Measurements from ENCODE around the gene GSX1. TPM values are rescaled to one million over a fixed set of nuclear protein-coding genes. Genes with fewer than 3 reads are reported as not detected.

Gene GSX1
- total and polyA plus RNA-seq, 4 donors: not detected

- DNase-seq: no peak
- H3K9ac ChIP-seq (ENCODE audit: insufficient read depth in 1 of 2, low read length in 2 of 2): no peak overlapping the region
- H3K27me3 ChIP-seq (ENCODE audit: control insufficient read depth in 3 of 3, insufficient read depth in 3 of 3, low read length in 2 of 3): peaks cover 0 to 38% (median 21%) of the 10 kb centered on the region in 3 donors
- 65 to 66% methylated on average over 5 of the region's 5 CpGs for WGBS, 2 donors
- TF ChIP-seq CTCF (IDR thresholded peaks at IDR 0.05; ENCODE audit: control extremely low read depth, extremely low read depth): no peak
- H3K4me3 ChIP-seq: no peak overlapping the region
- no peak for ATAC-seq (ENCODE audit: insufficient read depth, low FRiP score)
- H3K27ac ChIP-seq (ENCODE audit: low read depth in 1 of 2, low read length in 1 of 2): no peak overlapping the region
- H3K9me3 ChIP-seq (ENCODE audit: control insufficient read depth in 4 of 4, insufficient read depth in 3 of 4, low read length in 3 of 4): peaks cover 0 to 5% (median 0%) of the 10 kb centered on the region in 4 donors
- no peaks in the 10 kb centered on the region for H3K4me1 ChIP-seq (ENCODE audit: control insufficient read depth in 5 of 5, insufficient read depth in 5 of 5, low read length in 5 of 5)
- no peaks in the 10 kb centered on the region for H3K36me3 ChIP-seq (ENCODE audit: control insufficient read depth in 4 of 4, insufficient read depth in 4 of 4, low read length in 4 of 4)
Observed at GRCh38 chr13:27808851-27809550, 16.7 kb downstream of the GSX1 start.

- Histone ChIP-seq H3K27me3 (ENCODE audit: control insufficient read depth in 3 of 3, insufficient read depth in 3 of 3, low read length in 2 of 3) (peaks cover 0 to 39% (median 21%) of the 10 kb centered on the region in 3 donors), H3K36me3 (ENCODE audit: control insufficient read depth in 4 of 4, insufficient read depth in 4 of 4, low read length in 4 of 4) (no peaks in the 10 kb centered on the region), H3K9ac (ENCODE audit: insufficient read depth in 1 of 2, low read length in 2 of 2) (no peak overlapping the region), H3K4me1 (ENCODE audit: control insufficient read depth in 5 of 5, insufficient read depth in 5 of 5, low read length in 5 of 5) (no peaks in the 10 kb centered on the region), H3K9me3 (ENCODE audit: control insufficient read depth in 4 of 4, insufficient read depth in 3 of 4, low read length in 3 of 4) (peaks cover 0 to 5% (median 0%) of the 10 kb centered on the region in 4 donors), H3K27ac (ENCODE audit: low read depth in 1 of 2, low read length in 1 of 2) (no peak overlapping the region), H3K4me3 (no peak overlapping the region)
- no peak for ATAC-seq (ENCODE audit: insufficient read depth, low FRiP score)
- DNase-seq: no peak
- no peak for TF ChIP-seq CTCF (IDR thresholded peaks at IDR 0.05; ENCODE audit: control extremely low read depth, extremely low read depth)
- 65 to 67% methylated on average over 7 of the region's 7 CpGs for WGBS, 2 donors
Observed at GRCh38 chr13:27810009-27810408, 17.7 kb downstream of the GSX1 start.

DNA sequence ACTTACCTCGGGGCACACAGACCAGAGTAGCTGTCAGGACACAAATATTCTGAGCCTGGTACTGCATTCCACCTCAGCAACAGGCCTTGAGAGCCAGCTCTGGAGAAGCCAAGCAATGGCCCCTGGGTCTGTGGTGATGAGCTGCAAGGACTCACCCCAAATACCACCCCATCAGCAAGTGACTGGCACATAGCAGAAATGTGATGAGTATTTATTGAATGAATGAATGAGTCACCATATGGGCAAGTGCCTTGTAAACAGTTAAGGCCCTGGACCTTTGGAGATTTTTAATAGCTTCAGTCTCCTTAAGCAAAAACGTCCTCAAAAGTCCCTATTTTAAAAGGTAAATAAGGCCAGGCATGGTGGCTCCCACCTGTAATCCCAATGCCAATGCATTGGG lies 18.2 kb downstream of the GSX1 start:
- no peaks in the 10 kb centered on the region for H3K4me1 ChIP-seq (ENCODE audit: control insufficient read depth in 5 of 5, insufficient read depth in 5 of 5, low read length in 5 of 5)
- peaks cover 0 to 39% (median 21%) of the 10 kb centered on the region in 3 donors for H3K27me3 ChIP-seq (ENCODE audit: control insufficient read depth in 3 of 3, insufficient read depth in 3 of 3, low read length in 2 of 3)
- no peak for TF ChIP-seq CTCF (IDR thresholded peaks at IDR 0.05; ENCODE audit: control extremely low read depth, extremely low read depth)
- WGBS, 2 donors: 58 to 75% methylated on average over 2 of the region's 2 CpGs
- no peaks in the 10 kb centered on the region for H3K36me3 ChIP-seq (ENCODE audit: control insufficient read depth in 4 of 4, insufficient read depth in 4 of 4, low read length in 4 of 4)
- no peak overlapping the region for H3K27ac ChIP-seq (ENCODE audit: low read depth in 1 of 2, low read length in 1 of 2)
- H3K4me3 ChIP-seq: no peak overlapping the region
- H3K9me3 ChIP-seq (ENCODE audit: control insufficient read depth in 4 of 4, insufficient read depth in 3 of 4, low read length in 3 of 4): peaks cover 0 to 5% (median 0%) of the 10 kb centered on the region in 4 donors
- ATAC-seq (ENCODE audit: insufficient read depth, low FRiP score): no peak
- no peak for DNase-seq
- H3K9ac ChIP-seq (ENCODE audit: insufficient read depth in 1 of 2, low read length in 2 of 2): no peak overlapping the region
